Upper lobe of left lung (tissue), 4 donors: ENCODE data around the gene CAPN5.

ENCODE experiments used
- EP300 ChIP-seq, 4 donors: sonication (generic); formaldehyde crosslinking; IDR thresholded peaks; one replicate each; pipeline ENCODE4 v1.5.1; 2017; ENCODE audit warnings: antibody characterized with exemption in 4 of 4, control low read depth in 2 of 4
- POLR2A ChIP-seq, 4 donors: fragments of 450-650 bp; IDR thresholded peaks; one replicate each; pipeline ENCODE4 v1.5.1; 2016 to 2017; ENCODE audit warnings: antibody characterized with exemption in 4 of 4, mild to moderate bottlenecking in 2 of 4
- POLR2AphosphoS5 ChIP-seq, 2 donors: sonication (generic); formaldehyde crosslinking; IDR thresholded peaks; one replicate each; pipeline ENCODE4 v1.5.1; 2017; ENCODE audit warnings: antibody characterized with exemption in 2 of 2
- TF ChIP-seq, protein P1 (sequence below), 6 experiments: fragments of 450-650 bp in 4 of 6; fragments of 200-600 bp in 2 of 6; sonication (generic) in 2 of 6; IDR thresholded peaks; one replicate each; pipeline ENCODE4 v1.5.1; 2016 to 2019; ENCODE audit warnings: antibody characterized with exemption in 6 of 6

- TF ChIP-seq, protein P1, sequence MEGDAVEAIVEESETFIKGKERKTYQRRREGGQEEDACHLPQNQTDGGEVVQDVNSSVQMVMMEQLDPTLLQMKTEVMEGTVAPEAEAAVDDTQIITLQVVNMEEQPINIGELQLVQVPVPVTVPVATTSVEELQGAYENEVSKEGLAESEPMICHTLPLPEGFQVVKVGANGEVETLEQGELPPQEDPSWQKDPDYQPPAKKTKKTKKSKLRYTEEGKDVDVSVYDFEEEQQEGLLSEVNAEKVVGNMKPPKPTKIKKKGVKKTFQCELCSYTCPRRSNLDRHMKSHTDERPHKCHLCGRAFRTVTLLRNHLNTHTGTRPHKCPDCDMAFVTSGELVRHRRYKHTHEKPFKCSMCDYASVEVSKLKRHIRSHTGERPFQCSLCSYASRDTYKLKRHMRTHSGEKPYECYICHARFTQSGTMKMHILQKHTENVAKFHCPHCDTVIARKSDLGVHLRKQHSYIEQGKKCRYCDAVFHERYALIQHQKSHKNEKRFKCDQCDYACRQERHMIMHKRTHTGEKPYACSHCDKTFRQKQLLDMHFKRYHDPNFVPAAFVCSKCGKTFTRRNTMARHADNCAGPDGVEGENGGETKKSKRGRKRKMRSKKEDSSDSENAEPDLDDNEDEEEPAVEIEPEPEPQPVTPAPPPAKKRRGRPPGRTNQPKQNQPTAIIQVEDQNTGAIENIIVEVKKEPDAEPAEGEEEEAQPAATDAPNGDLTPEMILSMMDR (IDR thresholded peaks at IDR 0.05), result no peak
- no peak for TF ChIP-seq POLR2AphosphoS5 (IDR thresholded peaks at IDR 0.05)
- no peak for TF ChIP-seq POLR2A (IDR thresholded peaks at IDR 0.05)
- no peak for TF ChIP-seq EP300 (IDR thresholded peaks at IDR 0.05)
These were observed 1.9 kb downstream of the CAPN5 start for GRCh38 chr11:77068457-77069335.
